Stimulated activated memory B cell treated with anti-CD40 and anti-IgM and Interleukin-4, amounts not matched to agents 10 μg/mL and 1 μg/mL and 100 μg/mL, for 72 hours (primary cell): ENCODE data around the gene RBM7.

Source experiments
- ATAC-seq: fragments of 150-1000 bp; cut with Tn5 transposase; 2 replicates; pipeline ENCODE4 v1.10.0; 2021
- H3K27ac Mint-ChIP-seq: one replicate; pipeline ENCODE4 v1.8.0; 2022; ENCODE audit warnings: mild to moderate bottlenecking, mixed read lengths
- H3K27me3 Mint-ChIP-seq: one replicate; pipeline ENCODE4 v1.8.0; 2022; ENCODE audit warnings: mixed read lengths
- H3K36me3 Mint-ChIP-seq: one replicate; pipeline ENCODE4 v1.8.0; 2022; ENCODE audit warnings: mixed read lengths
- H3K4me1 Mint-ChIP-seq: one replicate; pipeline ENCODE4 v1.8.0; 2022; ENCODE audit warnings: mixed read lengths
- H3K4me3 Mint-ChIP-seq: one replicate; pipeline ENCODE4 v1.8.0; 2022; ENCODE audit warnings: mild to moderate bottlenecking, moderate library complexity, mixed read lengths
- H3K9me3 Mint-ChIP-seq: one replicate; pipeline ENCODE4 v1.8.0; 2022; ENCODE audit warnings: mixed read lengths

Gene RBM7

GRCh38 chr11:114384487-114384886 lies 16.0 kb upstream of the RBM7 start:
- Mint-ChIP-seq H3K4me3 (no peak overlapping the region), H3K4me1 (no peaks in the 10 kb centered on the region), H3K9me3 (peaks cover 3% of the 10 kb centered on the region), H3K27me3 (peaks cover 29% of the 10 kb centered on the region), H3K36me3 (no peaks in the 10 kb centered on the region), H3K27ac (no peak overlapping the region)
- no peak for ATAC-seq

- Mint-ChIP-seq H3K27me3 (peaks cover 13% of the 10 kb centered on the region), H3K36me3 (no peaks in the 10 kb centered on the region), H3K9me3 (peaks cover 3% of the 10 kb centered on the region), H3K27ac (no peak overlapping the region), H3K4me1 (no peaks in the 10 kb centered on the region), H3K4me3 (no peak overlapping the region)
- ATAC-seq, result no peak
These were observed 14.3 kb upstream of the RBM7 start for GRCh38 chr11:114386131-114386530.

GRCh38 chr11:114386545-114386944 lies 13.9 kb upstream of the RBM7 start:
- peaks cover 3% of the 10 kb centered on the region for H3K9me3 Mint-ChIP-seq
- H3K27ac Mint-ChIP-seq, result no peak overlapping the region
- no peaks in the 10 kb centered on the region for H3K36me3 Mint-ChIP-seq
- ATAC-seq, result no peak
- H3K4me1 Mint-ChIP-seq, result no peaks in the 10 kb centered on the region
- H3K4me3 Mint-ChIP-seq, result no peak overlapping the region
- H3K27me3 Mint-ChIP-seq, result peaks cover 13% of the 10 kb centered on the region

GRCh38 chr11:114392735-114393667 lies 7.5 kb upstream of the RBM7 start:
- Mint-ChIP-seq H3K27me3 (no peaks in the 10 kb centered on the region), H3K4me3 (no peak overlapping the region), H3K36me3 (no peaks in the 10 kb centered on the region), H3K27ac (no peak overlapping the region), H3K4me1 (peaks cover 5% of the 10 kb centered on the region), H3K9me3 (no peaks in the 10 kb centered on the region)
- no peak for ATAC-seq

- Mint-ChIP-seq H3K9me3 (no peaks in the 10 kb centered on the region), H3K27me3 (no peaks in the 10 kb centered on the region), H3K36me3 (no peaks in the 10 kb centered on the region), H3K27ac (no peak overlapping the region), H3K4me3 (no peak overlapping the region), H3K4me1 (peaks cover 19% of the 10 kb centered on the region)
- no peak for ATAC-seq
These were observed 4.7 kb upstream of the RBM7 start for GRCh38 chr11:114395736-114396135.

GRCh38 chr11:114396916-114397315 lies 3.5 kb upstream of the RBM7 start:
- Mint-ChIP-seq H3K27me3 (no peaks in the 10 kb centered on the region), H3K9me3 (no peaks in the 10 kb centered on the region), H3K36me3 (no peaks in the 10 kb centered on the region), H3K4me3 (no peak overlapping the region), H3K4me1 (peaks cover 21% of the 10 kb centered on the region), H3K27ac (no peak overlapping the region)
- ATAC-seq, result no peak

GRCh38 chr11:114397349-114397982 lies 3.0 kb upstream of the RBM7 start:
- no peak overlapping the region for H3K4me3 Mint-ChIP-seq
- no peak overlapping the region for H3K27ac Mint-ChIP-seq
- H3K27me3 Mint-ChIP-seq, result no peaks in the 10 kb centered on the region
- no peak for ATAC-seq
- H3K9me3 Mint-ChIP-seq, result no peaks in the 10 kb centered on the region
- no peaks in the 10 kb centered on the region for H3K36me3 Mint-ChIP-seq
- H3K4me1 Mint-ChIP-seq, result peaks cover 25% of the 10 kb centered on the region

GRCh38 chr11:114398303-114398920 lies 2.1 kb upstream of the RBM7 start:
- ATAC-seq, result no peak
- Mint-ChIP-seq H3K27me3 (no peaks in the 10 kb centered on the region), H3K36me3 (peaks cover 5% of the 10 kb centered on the region), H3K9me3 (no peaks in the 10 kb centered on the region), H3K27ac (no peak overlapping the region), H3K4me1 (peaks cover 35% of the 10 kb centered on the region), H3K4me3 (peak overlapping the region; percentile 87)

GRCh38 chr11:114399490-114400215 lies 813 bp upstream of the RBM7 start:
- no peaks in the 10 kb centered on the region for H3K27me3 Mint-ChIP-seq
- peaks cover 13% of the 10 kb centered on the region for H3K36me3 Mint-ChIP-seq
- H3K4me1 Mint-ChIP-seq, result peaks cover 45% of the 10 kb centered on the region
- H3K9me3 Mint-ChIP-seq, result no peaks in the 10 kb centered on the region
- H3K27ac Mint-ChIP-seq, result peak overlapping the region; percentile 93
- peak overlapping the region; percentile 87 for H3K4me3 Mint-ChIP-seq
- ATAC-seq, result no peak

GRCh38 chr11:114400915-114401223 lies 403 bp downstream of the RBM7 start:
- ATAC-seq, result no peak
- Mint-ChIP-seq H3K4me1 (peaks cover 55% of the 10 kb centered on the region), H3K4me3 (peak overlapping the region; percentile 87), H3K9me3 (no peaks in the 10 kb centered on the region), H3K36me3 (peaks cover 24% of the 10 kb centered on the region), H3K27ac (peak overlapping the region; percentile 93), H3K27me3 (no peaks in the 10 kb centered on the region)

GRCh38 chr11:114401311-114401710 lies 845 bp downstream of the RBM7 start:
- Mint-ChIP-seq H3K27ac (peak overlapping the region; percentile 93), H3K36me3 (peaks cover 28% of the 10 kb centered on the region), H3K4me1 (peaks cover 55% of the 10 kb centered on the region), H3K9me3 (no peaks in the 10 kb centered on the region), H3K27me3 (no peaks in the 10 kb centered on the region), H3K4me3 (peak overlapping the region; percentile 87)
- no peak for ATAC-seq

GRCh38 chr11:114412946-114413345 lies 12.5 kb downstream of the RBM7 start:
- Mint-ChIP-seq H3K4me3 (no peak overlapping the region), H3K4me1 (no peaks in the 10 kb centered on the region), H3K27me3 (no peaks in the 10 kb centered on the region), H3K27ac (no peak overlapping the region), H3K36me3 (peaks cover 33% of the 10 kb centered on the region), H3K9me3 (no peaks in the 10 kb centered on the region)
- no peak for ATAC-seq

GRCh38 chr11:114413958-114414357 lies 13.5 kb downstream of the RBM7 start:
- H3K9me3 Mint-ChIP-seq, result no peaks in the 10 kb centered on the region
- H3K27ac Mint-ChIP-seq, result no peak overlapping the region
- H3K27me3 Mint-ChIP-seq, result no peaks in the 10 kb centered on the region
- no peaks in the 10 kb centered on the region for H3K4me1 Mint-ChIP-seq
- H3K36me3 Mint-ChIP-seq, result peaks cover 34% of the 10 kb centered on the region
- ATAC-seq, result no peak
- no peak overlapping the region for H3K4me3 Mint-ChIP-seq

GRCh38 chr11:114416441-114416961 lies 16.0 kb downstream of the RBM7 start:
- H3K27me3 Mint-ChIP-seq, result no peaks in the 10 kb centered on the region
- H3K9me3 Mint-ChIP-seq, result no peaks in the 10 kb centered on the region
- no peaks in the 10 kb centered on the region for H3K4me1 Mint-ChIP-seq
- no peak overlapping the region for H3K27ac Mint-ChIP-seq
- H3K36me3 Mint-ChIP-seq, result peaks cover 27% of the 10 kb centered on the region
- no peak for ATAC-seq
- H3K4me3 Mint-ChIP-seq, result no peak overlapping the region

- Mint-ChIP-seq H3K36me3 (peaks cover 36% of the 10 kb centered on the region), H3K27me3 (no peaks in the 10 kb centered on the region), H3K9me3 (peaks cover 6% of the 10 kb centered on the region), H3K4me3 (no peak overlapping the region), H3K27ac (no peak overlapping the region), H3K4me1 (no peaks in the 10 kb centered on the region)
- ATAC-seq, result no peak
These were observed 25.8 kb downstream of the RBM7 start for GRCh38 chr11:114426280-114426679.
